H1 (cell line): ENCODE data around the gene SYTL1. TPM values are rescaled to one million over a fixed set of nuclear protein-coding genes. Genes with fewer than 3 reads are reported as not detected.

Experiments
- ASH2L ChIP-seq: fragments of 200-600, 300-600 bp; sonication (generic); IDR thresholded peaks from one replicate; pipeline ENCODE4 v1.7.1; 2017; ENCODE audit warnings: low read length
- CBX8 ChIP-seq: fragments of 300-800, 300-1000 bp; sonication (generic); IDR thresholded peaks from 2 replicates; pipeline ENCODE4 v1.7.1; 2016; ENCODE audit warnings: low read depth, low read length, borderline replicate concordance
- E2F6 ChIP-seq: IDR thresholded peaks from 2 replicates; pipeline ENCODE4 v1.6.1; 2012; ENCODE audit warnings: inconsistent platforms
- EGR1 ChIP-seq: IDR thresholded peaks from 2 replicates; pipeline ENCODE4 v1.6.1; 2011; ENCODE audit warnings: low read depth, low read length, borderline replicate concordance
- EP300 ChIP-seq, 2 experiments: IDR thresholded peaks; 1 replicate in 1 of 2; 2 replicates in 1 of 2; pipeline ENCODE4 v1.6.1; 2011 to 2012; ENCODE audit warnings: low read depth in 2 of 2, low read length in 2 of 2, mild to moderate bottlenecking in 2 of 2, borderline replicate concordance in 1 of 2, inconsistent platforms in 1 of 2, moderate library complexity in 1 of 2
- GTF2F1 ChIP-seq: IDR thresholded peaks from 2 replicates; pipeline ENCODE4 v1.6.1; 2012; ENCODE audit warnings: low read depth, low read length, improper control_type of control experiment, borderline replicate concordance
- POLR2AphosphoS5 ChIP-seq: IDR thresholded peaks from 2 replicates; pipeline ENCODE4 v1.6.1; 2011; ENCODE audit warnings: low read depth, low read length
- SP4 ChIP-seq: IDR thresholded peaks from 2 replicates; pipeline ENCODE4 v1.6.1; 2012; ENCODE audit warnings: low read length, inconsistent platforms
- USF2 ChIP-seq: IDR thresholded peaks from 2 replicates; pipeline ENCODE4 v1.6.1; 2011; ENCODE audit warnings: low read length, improper control_type of control experiment
- YY1 ChIP-seq: IDR thresholded peaks from 2 replicates; pipeline ENCODE4 v1.6.1; 2011; ENCODE audit warnings: low read depth, mild to moderate bottlenecking, low read length
- polyA plus RNA-seq, 7 experiments: library from polyadenylated mRNA; depleted of rRNA in 3 of 7; stranded (reverse) in 5 of 7; unstranded in 2 of 7; fragments of >200 nt in 5 of 7; fragments of 200-250 nt in 2 of 7; gene quantifications; 1 replicate in 5 of 7; 2 replicates in 1 of 7; 4 replicates in 1 of 7; pipeline versions ENCODE4 v1.2.1 to v1.2.3, GENCODE V29; 2011 to 2013; ENCODE audit warnings: missing spikeins in 2 of 7, mixed read lengths in 2 of 7
- total RNA-seq: library from RNA; stranded (reverse); fragmentation: NEBNext Ultra II Directional; extraction: Animal tissue kit (Norgen Biotek cat#: 25700); gene quantifications from 2 replicates; pipeline ENCODE4 v1.2.1, GENCODE V29; 2021
- TF ChIP-seq, protein P1 (sequence below): IDR thresholded peaks from 2 replicates; pipeline ENCODE4 v1.6.1; 2011; ENCODE audit warnings: low read depth, mild to moderate bottlenecking, low read length; ENCODE audit not compliant: insufficient read depth

SYTL1 gene
- total and polyA plus RNA-seq, 2 of the 8 experiments (the other 6 are each of a cell fraction or from before 2014, with no cell fraction given): 6.4 to 19.5 TPM

GRCh38 chr1:27332536-27333281 is 9.1 kb upstream of the SYTL1 start (continued):
- no peak for TF ChIP-seq EGR1
- TF ChIP-seq, protein P1, sequence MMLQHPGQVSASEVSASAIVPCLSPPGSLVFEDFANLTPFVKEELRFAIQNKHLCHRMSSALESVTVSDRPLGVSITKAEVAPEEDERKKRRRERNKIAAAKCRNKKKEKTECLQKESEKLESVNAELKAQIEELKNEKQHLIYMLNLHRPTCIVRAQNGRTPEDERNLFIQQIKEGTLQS: 0 out of 2 replicates have a peak, but pooled peaks have one; percentile 9
- TF ChIP-seq E2F6: no peak
- TF ChIP-seq EP300 (IDR thresholded peaks at IDR 0.05; ENCODE audit: borderline replicate concordance in 1 of 2, low read depth in 2 of 2, low read length in 2 of 2): no peak
- TF ChIP-seq POLR2AphosphoS5: no peak; the same call in 1 of the 2 replicates
- TF ChIP-seq GTF2F1: no peak
- no peak for TF ChIP-seq SP4
- TF ChIP-seq USF2: no peak
- TF ChIP-seq YY1: 0 out of 2 replicates have a peak, but pooled peaks have one; percentile 44
- no peak for TF ChIP-seq CBX8
- no peak for TF ChIP-seq ASH2L
